SK-N-MC (cell line): Measurements from ENCODE around the gene RWDD1.

Experiments used
- EZH2 ChIP-seq: fragments of 200-600 bp; sonication (generic); IDR thresholded peaks from one replicate; pipeline ENCODE4 v1.6.1; 2017; ENCODE audit warnings: antibody characterized with exemption
- FOXP2 ChIP-seq: optimal IDR thresholded peaks from 2 replicates; pipeline ENCODE3; 2011; ENCODE audit warnings: mild to moderate bottlenecking, moderate library complexity; ENCODE audit not compliant: insufficient read depth; ENCODE audit errors: extremely low read length, control extremely low read depth
- POLR2AphosphoS5 ChIP-seq: IDR thresholded peaks from 2 replicates; pipeline ENCODE4 v1.6.1; 2012; ENCODE audit warnings: mild to moderate bottlenecking, low read depth, low read length, borderline replicate concordance

DNA sequence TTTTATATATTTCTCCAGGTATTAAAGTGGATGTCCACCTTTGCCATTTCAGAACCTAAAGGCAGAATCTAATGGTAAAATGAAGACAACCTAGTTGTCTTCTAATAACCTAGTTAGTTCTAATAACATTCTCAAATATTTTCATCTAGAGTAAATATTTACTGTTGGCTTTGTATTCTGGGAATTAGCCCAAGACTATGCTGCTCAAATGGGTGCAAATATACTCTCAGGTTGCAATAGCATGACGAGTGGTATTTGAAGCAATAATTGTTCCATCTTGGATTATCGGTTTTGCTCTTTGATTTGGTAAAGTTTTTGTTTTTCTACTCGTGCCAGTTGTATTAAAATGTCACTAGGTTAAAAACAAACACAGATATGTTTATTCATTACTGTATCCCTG is 23.9 kb downstream of the RWDD1 start:
- TF ChIP-seq EZH2 (no peak), POLR2AphosphoS5 (no peak), FOXP2 (no peak)
